Glomerular visceral epithelial cell (primary cell): ENCODE measurements around the gene HEXB.

Experiments
- DNase-seq: peaks from one replicate; pipeline ENCODE4 v3.0.0-alpha.2; 2016; ENCODE audit errors: extremely low spot score

HEXB gene

GRCh38 chr5:74684900-74685851, at the start of gene HEXB:
Gene HEXB, plus strand, starts transcription at chr5:74685233. Its CDS starts 28 bp downstream, at chr5:74685261.
- DNase-seq: peak; percentile 90

GRCh38 chr5:74636149-74636548, 48.9 kb upstream of the HEXB start:
- DNase-seq: no peak

GRCh38 chr5:74636552-74636951, 48.5 kb upstream of the HEXB start:
- DNase-seq: no peak

DNA sequence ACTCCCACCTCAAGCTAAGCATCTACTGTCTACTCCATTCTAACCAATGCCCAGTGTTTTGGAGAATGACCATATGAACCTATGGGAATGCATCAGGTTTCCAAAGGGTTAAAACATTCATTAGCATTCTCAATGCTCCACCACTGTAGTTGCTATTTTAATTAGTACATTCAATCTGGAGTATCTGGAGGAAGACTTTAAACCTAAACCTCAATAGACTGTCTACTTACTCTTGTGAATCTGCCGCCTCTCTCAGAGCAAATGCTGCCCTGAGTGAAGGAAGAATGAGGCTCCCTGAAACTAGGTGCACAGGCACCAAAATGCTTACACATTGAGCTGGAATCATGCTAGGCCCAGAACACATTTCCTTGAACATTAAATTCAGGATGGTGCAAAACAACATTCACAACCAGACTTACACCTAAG, 46.5 kb upstream of the HEXB start:
- DNase-seq: peak; percentile 44

DNA sequence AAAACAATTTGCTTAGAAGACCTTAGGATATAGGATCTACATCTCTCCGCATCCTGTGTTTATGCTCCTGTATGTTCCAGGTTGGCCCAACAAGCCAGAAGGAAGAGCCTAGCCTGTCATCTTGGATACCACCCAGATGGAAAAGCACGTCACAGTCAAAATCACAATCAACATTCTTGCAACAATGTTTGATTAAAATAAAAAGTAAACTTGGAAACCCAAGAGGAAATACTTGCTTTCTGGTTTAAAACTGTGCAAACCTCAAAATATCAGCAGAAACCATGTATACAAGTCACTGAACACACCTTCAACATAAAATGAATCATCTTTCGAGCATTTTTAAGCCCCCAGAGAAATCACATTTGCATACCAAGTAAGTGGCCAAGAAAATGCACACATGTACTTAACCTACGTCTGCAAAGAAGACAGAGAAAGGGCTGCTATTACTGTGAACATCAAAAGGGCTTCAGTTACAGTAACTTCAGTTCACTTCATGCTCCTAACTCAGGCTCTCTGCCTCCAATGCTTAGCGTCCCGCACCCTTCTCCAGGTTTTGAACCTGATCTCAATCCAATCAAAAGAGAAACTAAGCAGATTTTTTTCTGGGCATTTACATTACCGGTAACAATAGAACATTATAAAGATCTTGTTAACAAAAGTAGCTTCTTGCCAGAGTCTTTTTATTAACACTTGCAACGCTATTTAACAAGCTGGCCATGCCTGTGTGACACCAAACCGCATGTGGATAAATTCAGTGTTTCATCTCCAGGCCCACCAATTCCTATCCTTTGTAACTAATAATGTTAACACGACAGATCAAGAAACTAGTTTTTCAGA, 45.8 kb upstream of the HEXB start:
- DNase-seq: peak; percentile 56

- peak; percentile 60 for DNase-seq
These were observed 45.1 kb upstream of the HEXB start for GRCh38 chr5:74639807-74640449.

DNA sequence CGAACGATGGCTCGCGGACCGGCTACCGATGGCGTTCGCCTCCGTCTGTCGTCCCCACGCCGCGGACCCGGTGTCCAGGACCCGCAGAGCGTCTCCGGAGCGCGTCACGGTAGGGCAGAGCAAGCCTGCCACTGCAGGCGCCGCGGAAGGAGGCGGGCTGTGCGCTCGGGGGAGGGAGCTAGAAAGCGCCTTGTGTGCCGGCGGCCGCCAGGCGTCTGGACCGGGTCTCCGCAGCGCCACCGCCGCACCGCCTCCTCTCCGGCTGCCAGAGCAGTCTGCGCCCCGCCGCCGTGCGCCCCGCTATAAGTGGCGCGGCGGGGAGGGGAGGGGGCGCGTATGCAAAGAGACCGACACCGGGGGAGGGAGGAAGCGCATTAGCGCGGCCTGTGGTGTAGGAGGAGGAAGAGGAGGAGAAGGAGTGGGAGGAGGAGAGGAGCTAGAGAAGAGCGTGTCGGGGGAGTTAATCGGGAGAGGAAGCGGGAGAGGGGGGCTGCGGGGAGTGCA, 44.5 kb upstream of the HEXB start, which contains the start of gene ENC1:
ENC1 (minus strand) TSS at position 279 of the 504 bp plus-strand sequence. CDS start 4,243 bp downstream, outside the sequence.
- peak; percentile 98 for DNase-seq

DNA sequence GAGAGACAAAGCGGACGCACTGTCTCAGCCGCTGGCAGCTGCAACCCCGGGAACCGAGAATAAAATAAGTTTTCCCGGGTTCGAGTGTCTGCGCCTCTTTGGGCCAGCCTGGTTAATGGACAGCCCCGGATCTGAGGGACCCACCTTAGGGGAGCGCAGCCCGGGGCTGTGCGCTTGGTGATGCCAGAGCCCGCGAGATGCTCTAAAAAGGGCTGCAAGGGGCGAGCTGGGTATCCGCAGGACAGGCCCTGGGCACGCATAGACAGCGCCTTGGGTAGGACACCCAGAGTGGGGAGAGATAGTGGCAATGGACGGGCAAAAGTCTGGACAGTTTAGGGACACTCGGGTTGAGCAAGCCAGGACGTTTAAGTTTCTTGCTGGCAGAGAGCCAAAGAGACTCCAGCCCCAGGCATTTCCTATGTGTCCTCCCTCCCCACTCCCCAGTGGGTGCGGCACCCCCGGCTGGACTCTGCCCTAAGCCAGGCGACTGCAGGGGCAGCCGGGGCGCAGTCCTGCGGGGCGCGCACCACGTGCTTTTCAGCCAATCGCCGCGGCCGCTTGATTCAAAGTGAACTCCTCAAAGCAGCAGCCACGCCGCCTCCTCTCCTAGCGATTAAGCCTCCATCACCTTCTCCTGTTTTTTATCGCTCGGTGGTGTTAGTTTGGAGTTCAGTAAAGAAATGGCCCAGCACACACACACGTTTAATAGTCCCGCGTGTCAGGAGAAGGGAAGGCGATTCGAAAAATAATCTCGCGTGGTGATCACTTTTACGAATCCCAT, 43.9 kb upstream of the HEXB start:
- DNase-seq: peak; percentile 88

DNA sequence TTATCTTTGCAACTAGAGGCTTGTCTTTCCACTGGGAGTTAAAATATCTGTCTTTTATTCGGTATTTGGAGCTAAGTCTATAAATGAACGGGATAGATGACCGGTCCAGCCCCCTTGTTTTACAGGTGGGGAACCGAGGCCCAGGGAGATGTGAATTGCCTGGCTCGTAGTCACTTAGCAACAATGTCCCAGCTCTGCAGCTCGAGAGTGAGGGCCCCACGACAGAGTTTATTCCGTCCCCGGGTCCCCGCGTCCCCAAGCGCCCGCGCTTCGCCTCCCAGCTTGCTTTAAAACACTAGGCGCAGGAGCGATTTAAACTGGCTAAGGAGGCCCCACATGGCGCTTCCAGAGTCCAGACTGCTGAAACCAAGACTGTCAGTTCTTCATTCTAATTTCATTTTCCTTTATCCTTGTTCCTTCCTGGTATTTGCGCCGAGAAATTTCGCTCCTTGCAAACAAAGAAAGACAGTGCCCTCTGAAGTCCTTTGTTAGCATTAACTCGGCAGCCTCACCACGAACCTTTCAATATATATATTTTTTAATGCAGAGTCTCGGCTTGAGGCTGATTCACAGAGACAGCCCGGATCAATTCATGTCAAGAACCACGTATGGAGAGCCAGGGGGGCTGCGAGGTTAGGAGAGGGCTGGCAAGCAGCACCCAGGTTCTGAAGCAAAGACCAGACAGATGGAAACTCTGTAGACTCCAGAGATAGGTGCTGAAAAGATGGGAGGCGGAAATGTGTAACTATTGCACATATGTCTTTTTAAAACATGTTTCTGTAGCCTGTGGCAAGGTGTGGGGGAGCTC, 43.1 kb upstream of the HEXB start:
- DNase-seq: peak; percentile 84

DNA sequence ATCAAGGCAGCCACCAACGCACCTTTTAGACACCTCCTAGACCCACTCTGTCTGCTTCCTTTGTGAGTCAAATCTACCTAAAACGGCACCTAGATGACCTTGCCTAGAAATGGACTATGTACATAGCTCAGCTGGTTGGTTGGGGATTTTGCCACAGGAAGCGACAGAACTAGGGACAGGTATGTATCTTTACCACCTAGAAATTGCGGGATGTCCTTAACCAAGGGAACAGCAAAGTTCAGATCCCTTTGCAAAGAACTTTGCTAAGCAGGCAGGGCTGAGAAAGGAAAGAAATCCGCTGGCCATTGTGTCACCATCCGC, 42.5 kb upstream of the HEXB start:
- DNase-seq: no peak

DNA sequence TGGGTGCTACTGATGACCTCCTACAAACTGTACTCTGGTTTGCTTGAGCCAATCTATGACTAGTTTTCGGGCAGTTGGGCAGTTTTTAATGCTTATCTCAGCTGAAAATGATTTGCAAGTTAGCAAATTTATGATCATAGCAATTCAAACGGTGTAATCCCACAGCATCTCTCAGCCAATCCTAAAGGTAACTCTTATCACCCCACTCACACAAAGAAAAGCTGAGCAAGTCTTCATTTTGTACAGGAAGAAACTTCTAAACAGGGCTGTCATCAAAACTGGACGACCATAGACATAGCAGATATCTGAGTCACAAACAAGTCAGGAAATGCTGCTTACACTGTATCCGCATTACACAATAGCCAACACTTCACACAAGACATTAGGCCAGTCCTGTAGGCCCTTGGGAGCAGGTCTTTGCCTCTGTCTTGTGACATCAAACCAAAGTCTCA, 41.9 kb upstream of the HEXB start:
- peak; percentile 76 for DNase-seq

- no peak for DNase-seq
These were observed 37.9 kb upstream of the HEXB start for GRCh38 chr5:74647096-74647495.

DNA sequence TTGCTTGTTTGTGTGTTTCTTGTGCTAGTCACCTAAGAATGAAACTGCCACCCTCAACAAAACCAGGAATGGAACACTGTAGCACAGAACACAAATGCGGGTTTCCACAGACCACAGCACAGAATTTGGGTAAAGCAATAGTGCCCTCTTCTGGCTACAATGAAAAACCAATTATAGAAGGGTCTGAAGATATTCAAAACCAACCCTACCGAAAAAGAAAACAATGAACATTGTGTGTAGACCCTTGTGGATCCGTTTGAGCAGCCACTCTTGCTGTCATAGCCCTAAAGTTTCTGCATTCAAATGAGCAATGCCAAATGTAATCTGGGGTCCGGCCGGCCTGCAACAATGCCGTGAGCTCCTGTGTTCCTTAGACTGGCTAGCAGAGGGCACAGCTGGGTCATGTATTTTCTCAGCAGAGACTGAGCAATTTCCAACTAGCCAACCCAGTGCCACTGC, 36.2 kb upstream of the HEXB start:
- peak; percentile 68 for DNase-seq

DNA sequence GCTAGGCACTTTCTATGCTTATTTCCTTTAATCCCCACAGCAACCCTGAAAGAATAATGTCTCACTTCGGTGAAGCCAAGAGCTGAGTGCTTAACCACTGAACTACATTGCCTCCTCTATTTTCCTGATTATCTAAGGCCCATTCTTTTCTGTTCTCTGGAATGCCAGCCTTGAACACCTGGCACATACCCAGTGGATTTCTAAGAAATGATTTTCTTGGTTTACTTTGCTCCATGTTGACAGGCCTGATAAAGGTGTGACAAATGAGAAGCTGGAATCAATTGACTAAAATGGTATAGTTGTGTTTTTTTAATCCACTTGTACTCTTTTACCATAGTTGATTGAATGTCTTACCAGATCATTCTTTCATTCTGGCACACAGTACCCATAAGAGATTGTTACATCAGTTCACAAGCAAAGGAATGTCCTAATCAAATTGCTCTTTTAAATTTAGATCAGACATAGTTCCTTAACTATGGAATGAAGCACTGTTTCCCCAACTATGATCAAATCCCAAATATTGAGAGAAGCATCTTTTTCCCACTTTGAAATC, 35.5 kb upstream of the HEXB start:
- DNase-seq: no peak

DNA sequence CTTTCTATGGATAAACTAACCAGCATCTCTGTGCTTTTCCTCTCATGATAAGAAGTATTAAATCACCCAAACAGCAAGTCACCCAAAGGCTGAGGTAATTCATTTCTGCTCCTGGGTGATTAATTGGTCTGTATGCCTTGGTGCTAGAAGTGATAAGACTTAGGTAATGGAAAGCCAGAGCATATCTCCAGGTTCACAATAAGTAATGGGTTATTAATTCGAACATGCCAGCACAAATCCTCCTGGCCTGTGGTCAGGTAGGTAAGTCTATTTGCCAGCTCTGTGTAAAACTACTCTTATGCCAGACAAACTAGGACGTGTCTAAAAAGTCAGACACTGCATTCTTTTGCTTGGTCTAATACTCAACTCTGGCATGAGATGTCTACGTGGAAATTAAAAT, 33.3 kb upstream of the HEXB start:
- peak; percentile 35 for DNase-seq

GRCh38 chr5:74652576-74652975, 32.5 kb upstream of the HEXB start:
- no peak for DNase-seq

DNA sequence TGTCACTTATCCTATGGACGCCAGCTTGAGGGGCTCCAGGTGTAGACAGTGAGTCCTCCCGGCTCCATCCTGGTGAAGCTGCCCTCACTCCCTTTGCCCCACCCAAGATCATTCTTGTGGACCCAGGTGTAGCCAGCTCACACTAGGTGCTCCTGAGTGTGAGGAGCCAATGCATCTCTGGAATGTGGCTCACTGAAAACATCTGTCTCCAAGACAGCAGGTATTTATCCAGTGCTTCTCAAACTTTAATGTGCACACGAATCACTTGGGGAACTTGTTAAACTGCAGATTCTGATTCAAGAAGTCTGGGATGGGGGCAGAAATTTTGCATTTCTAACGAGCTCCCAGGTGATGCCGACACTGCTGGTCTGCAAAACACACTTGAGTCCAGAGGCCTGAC, 31.0 kb upstream of the HEXB start:
- no peak for DNase-seq

DNA sequence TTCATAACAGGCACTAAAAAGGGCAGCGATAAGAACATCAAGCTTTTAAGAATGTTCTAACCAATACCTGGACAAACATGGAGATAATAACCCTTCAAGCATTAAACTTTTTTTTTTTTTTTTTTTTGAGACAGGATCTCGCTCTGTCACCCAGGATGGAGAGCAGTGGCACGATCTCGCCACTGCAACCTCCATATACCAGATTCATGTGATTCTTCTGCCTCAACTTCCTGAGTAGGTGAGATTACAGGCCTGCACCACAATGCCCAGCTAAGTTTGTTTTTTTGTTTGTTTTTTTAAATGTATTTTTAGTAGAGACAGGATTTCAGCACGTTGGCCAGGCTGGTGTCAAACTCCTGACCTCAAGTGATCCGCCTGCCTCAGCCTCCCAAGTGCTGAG, 29.8 kb upstream of the HEXB start:
- DNase-seq: no peak

- DNase-seq: no peak
These were observed 29.3 kb upstream of the HEXB start for GRCh38 chr5:74655716-74656115.

DNA sequence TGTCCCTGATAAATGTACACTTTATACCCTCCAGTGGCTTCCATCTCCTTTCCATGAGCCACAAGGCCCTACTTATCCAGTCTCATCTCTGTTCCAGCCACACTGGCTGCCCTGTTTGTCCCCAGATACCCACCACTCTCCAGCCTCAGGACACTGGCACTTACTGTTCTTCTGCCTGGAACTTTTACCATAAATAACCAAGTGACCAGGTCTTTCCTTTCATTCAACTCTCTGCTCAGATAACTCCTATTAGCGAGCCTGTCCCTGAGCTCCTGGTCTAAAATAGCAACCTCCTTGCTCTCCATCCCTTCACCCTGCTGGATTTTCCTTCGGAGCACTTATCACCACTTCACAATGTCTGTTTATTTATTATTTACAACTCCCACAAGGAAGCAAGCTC, 27.9 kb upstream of the HEXB start:
- no peak for DNase-seq
